Ectodermal cell (in vitro differentiated cells): ENCODE results near the gene PATE4. TPM values are rescaled to one million over a fixed set of nuclear protein-coding genes. Genes with fewer than 3 reads are reported as not detected.

ENCODE experiments used
- H3K27ac ChIP-seq: 2 replicates; pipeline ENCODE4 v1.7.0; 2013; ENCODE audit warnings: mild to moderate bottlenecking, low read depth, low read length; ENCODE audit not compliant: insufficient read depth, poor library complexity, severe bottlenecking
- H3K27me3 ChIP-seq: 2 replicates; pipeline ENCODE4 v1.7.0; 2013; ENCODE audit warnings: mild to moderate bottlenecking, low read length; ENCODE audit not compliant: insufficient read depth, control insufficient read depth, poor library complexity, severe bottlenecking
- H3K36me3 ChIP-seq: one replicate; pipeline ENCODE4 v1.7.0; 2013; ENCODE audit warnings: low read length; ENCODE audit not compliant: control insufficient read depth, insufficient read depth
- H3K4me1 ChIP-seq: one replicate; pipeline ENCODE4 v1.7.0; 2013; ENCODE audit warnings: low read length; ENCODE audit not compliant: control insufficient read depth, insufficient read depth
- H3K4me3 ChIP-seq: 2 replicates; pipeline ENCODE4 v1.7.0; 2013; ENCODE audit warnings: low read depth, low read length, control low read depth; ENCODE audit not compliant: insufficient read depth
- H3K9me3 ChIP-seq: 2 replicates; pipeline ENCODE4 v1.7.0; 2013; ENCODE audit warnings: mild to moderate bottlenecking, low read length, moderate library complexity; ENCODE audit not compliant: control insufficient read depth
- WGBS, 2 experiments: methylation state at CpG; one replicate each; pipeline ENCODE4 v1.1.7; 2013; ENCODE audit warnings: missing lambda C conversion rate in 2 of 2; 5-methylcytosine and 5-hydroxymethylcytosine counted together
- polyA plus RNA-seq, 4 experiments: library from polyadenylated mRNA; stranded (reverse); fragments of 50-300 nt; gene quantifications; one replicate each; pipeline ENCODE4 v1.2.3, GENCODE V29; 2013

Gene PATE4
- not detected for polyA plus RNA-seq (2013, experiment 1 of 4)
- polyA plus RNA-seq (2013, experiment 2 of 4), result not detected
- not detected for polyA plus RNA-seq (2013, experiment 3 of 4)
- polyA plus RNA-seq (2013, experiment 4 of 4), result not detected

- Histone ChIP-seq H3K27me3 (no peaks in the 10 kb centered on the region), H3K9me3 (no peaks in the 10 kb centered on the region), H3K36me3 (no peaks in the 10 kb centered on the region), H3K4me1 (no peaks in the 10 kb centered on the region), H3K4me3 (no peak within 1 kb of the TSS), H3K27ac (no peak within 1 kb of the TSS)
- WGBS, 2 experiments, result 71 to 81% methylated on average over 3 of the region's 3 CpGs
Observed at GRCh38 chr11:125833016-125833415, at the start of gene PATE4. Gene PATE4, plus strand, starts transcription at chr11:125833316. Its CDS starts 44 bp downstream, at chr11:125833360.

GRCh38 chr11:125784678-125785077 lies 48.4 kb upstream of the PATE4 start:
- H3K4me1 ChIP-seq, result no peaks in the 10 kb centered on the region
- H3K27ac ChIP-seq, result no peak overlapping the region
- H3K9me3 ChIP-seq, result no peaks in the 10 kb centered on the region
- WGBS, 2 experiments, result 78 to 82% methylated on average over 2 of the region's 2 CpGs
- H3K4me3 ChIP-seq, result no peak overlapping the region
- H3K36me3 ChIP-seq, result no peaks in the 10 kb centered on the region
- H3K27me3 ChIP-seq, result no peaks in the 10 kb centered on the region

GRCh38 chr11:125787827-125788226 lies 45.3 kb upstream of the PATE4 start, which contains the start of gene PATE3:
Gene PATE3, plus strand, starts transcription at chr11:125788127. Its CDS starts 25 bp downstream, at chr11:125788152.
- 92 to 98% methylated on average over 2 of the region's 2 CpGs for WGBS, 2 experiments
- Histone ChIP-seq H3K27ac (no peak within 1 kb of the TSS), H3K4me3 (no peak within 1 kb of the TSS), H3K36me3 (no peaks in the 10 kb centered on the region), H3K9me3 (no peaks in the 10 kb centered on the region), H3K27me3 (no peaks in the 10 kb centered on the region), H3K4me1 (no peaks in the 10 kb centered on the region)

- Histone ChIP-seq H3K27ac (no peak overlapping the region), H3K9me3 (no peaks in the 10 kb centered on the region), H3K4me3 (no peak overlapping the region), H3K36me3 (no peaks in the 10 kb centered on the region), H3K27me3 (no peaks in the 10 kb centered on the region), H3K4me1 (no peaks in the 10 kb centered on the region)
- WGBS, 2 experiments, result 94 to 95% methylated on average over 2 to 4 of the region's 4 CpGs
Observed at GRCh38 chr11:125790825-125791224, 42.3 kb upstream of the PATE4 start.

GRCh38 chr11:125797641-125798040 lies 35.5 kb upstream of the PATE4 start:
- H3K4me1 ChIP-seq, result no peaks in the 10 kb centered on the region
- no peaks in the 10 kb centered on the region for H3K27me3 ChIP-seq
- WGBS, 2 experiments, result 46 to 52% methylated on average over 4 of the region's 4 CpGs
- no peaks in the 10 kb centered on the region for H3K36me3 ChIP-seq
- no peak overlapping the region for H3K27ac ChIP-seq
- no peak overlapping the region for H3K4me3 ChIP-seq
- H3K9me3 ChIP-seq, result no peaks in the 10 kb centered on the region

GRCh38 chr11:125799808-125800207 lies 33.3 kb upstream of the PATE4 start:
- no peaks in the 10 kb centered on the region for H3K9me3 ChIP-seq
- H3K4me3 ChIP-seq, result no peak overlapping the region
- H3K27me3 ChIP-seq, result no peaks in the 10 kb centered on the region
- no peaks in the 10 kb centered on the region for H3K36me3 ChIP-seq
- no peak overlapping the region for H3K27ac ChIP-seq
- WGBS, 2 experiments, result 83 to 85% methylated on average over 1 of the region's 2 CpGs
- H3K4me1 ChIP-seq, result no peaks in the 10 kb centered on the region

- no peak overlapping the region for H3K4me3 ChIP-seq
- no peaks in the 10 kb centered on the region for H3K27me3 ChIP-seq
- H3K9me3 ChIP-seq, result no peaks in the 10 kb centered on the region
- WGBS, 2 experiments, result 0% methylated on average over 1 of the region's 1 CpG
- H3K36me3 ChIP-seq, result no peaks in the 10 kb centered on the region
- H3K27ac ChIP-seq, result no peak overlapping the region
- no peaks in the 10 kb centered on the region for H3K4me1 ChIP-seq
Observed at GRCh38 chr11:125802387-125802786, 30.7 kb upstream of the PATE4 start.

- Histone ChIP-seq H3K4me1 (no peaks in the 10 kb centered on the region), H3K9me3 (no peaks in the 10 kb centered on the region), H3K27ac (no peak overlapping the region), H3K27me3 (no peaks in the 10 kb centered on the region), H3K4me3 (no peak overlapping the region), H3K36me3 (no peaks in the 10 kb centered on the region)
- WGBS, 2 experiments, result 97% methylated on average over 1 of the region's 1 CpG
Observed at GRCh38 chr11:125807909-125808308, 25.2 kb upstream of the PATE4 start.

- no peaks in the 10 kb centered on the region for H3K27me3 ChIP-seq
- WGBS, 2 experiments, result 80 to 100% methylated on average over 2 to 6 of the region's 6 CpGs
Observed at GRCh38 chr11:125835748-125836147, 2.6 kb downstream of the PATE4 start.

GRCh38 chr11:125842321-125842948 lies 9.3 kb downstream of the PATE4 start:
- H3K9me3 ChIP-seq, result no peaks in the 10 kb centered on the region
- H3K27me3 ChIP-seq, result no peaks in the 10 kb centered on the region
- 69 to 72% methylated on average over 2 to 3 of the region's 3 CpGs for WGBS, 2 experiments
- H3K36me3 ChIP-seq, result no peaks in the 10 kb centered on the region
- no peak overlapping the region for H3K27ac ChIP-seq
- no peaks in the 10 kb centered on the region for H3K4me1 ChIP-seq
- no peak overlapping the region for H3K4me3 ChIP-seq

More at GRCh38 chr11:125835748-125836147, 2.6 kb downstream of the PATE4 start:
- Histone ChIP-seq H3K36me3 (no peaks in the 10 kb centered on the region), H3K9me3 (no peaks in the 10 kb centered on the region), H3K4me1 (no peaks in the 10 kb centered on the region), H3K4me3 (no peak overlapping the region), H3K27ac (no peak overlapping the region)
